ENCODE data around the gene C6.

GRCh38 chr5:41203033-41203432, 10.3 kb downstream of the C6 start:
- TF ChIP-seq CTCF (IDR thresholded peaks at IDR 0.05 in 2 of 3, conservative IDR thresholded peaks at IDR 0.05 in 1 of 3; ENCODE audit: borderline replicate concordance in 1 of 3, insufficient read depth in 1 of 3, low read depth in 2 of 3, low read length in 2 of 3) (no peak), POLR2A (IDR thresholded peaks at IDR 0.05; ENCODE audit: borderline replicate concordance, extremely low read depth, insufficient read depth, insufficient read length) (no peak), JUND (IDR thresholded peaks at IDR 0.05) (no peak), EZH2 (IDR thresholded peaks at IDR 0.05) (no peak), ZFX (IDR thresholded peaks at IDR 0.05) (no peak), CEBPB (IDR thresholded peaks at IDR 0.05; ENCODE audit: low read depth) (no peak)

Data from HCT116 (cell line).